Measurements from ENCODE around the gene NGDN.

DNA sequence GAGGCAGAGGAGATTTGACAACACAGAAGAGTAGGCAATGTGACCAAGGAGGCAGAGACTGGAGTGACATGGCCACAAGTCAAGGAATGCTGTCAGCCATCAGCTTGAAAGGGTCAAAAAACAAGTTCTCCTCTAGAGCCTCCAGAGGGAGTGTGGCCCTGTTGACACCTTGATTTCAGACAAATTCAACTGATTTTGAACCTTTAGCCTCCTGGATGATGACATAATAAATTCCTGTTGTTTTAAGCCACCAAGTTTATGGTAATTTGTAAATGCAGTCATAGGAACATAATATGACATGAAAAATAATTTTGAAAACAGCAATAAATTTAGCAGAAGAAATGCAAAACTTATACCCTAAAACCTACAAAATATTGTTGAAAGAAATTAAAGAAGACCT is 8.5 kb upstream of the NGDN start:
- TF ChIP-seq POLR2A (IDR thresholded peaks at IDR 0.05; ENCODE audit: borderline replicate concordance, extremely low read depth, insufficient read depth, insufficient read length) (no peak), SRF (IDR thresholded peaks at IDR 0.05; ENCODE audit: low read depth) (no peak), POLR2AphosphoS5 (IDR thresholded peaks at IDR 0.05; ENCODE audit: low read depth, low read length) (no peak), SP1 (IDR thresholded peaks at IDR 0.05; ENCODE audit: low read depth) (no peak), ZNF274 (IDR thresholded peaks at IDR 0.05; ENCODE audit: low read depth, low read length) (no peak), YY1 (IDR thresholded peaks at IDR 0.05; ENCODE audit: extremely low read depth, insufficient replicate concordance, low read depth, low read length) (no peak)
- TF ChIP-seq, protein P1, sequence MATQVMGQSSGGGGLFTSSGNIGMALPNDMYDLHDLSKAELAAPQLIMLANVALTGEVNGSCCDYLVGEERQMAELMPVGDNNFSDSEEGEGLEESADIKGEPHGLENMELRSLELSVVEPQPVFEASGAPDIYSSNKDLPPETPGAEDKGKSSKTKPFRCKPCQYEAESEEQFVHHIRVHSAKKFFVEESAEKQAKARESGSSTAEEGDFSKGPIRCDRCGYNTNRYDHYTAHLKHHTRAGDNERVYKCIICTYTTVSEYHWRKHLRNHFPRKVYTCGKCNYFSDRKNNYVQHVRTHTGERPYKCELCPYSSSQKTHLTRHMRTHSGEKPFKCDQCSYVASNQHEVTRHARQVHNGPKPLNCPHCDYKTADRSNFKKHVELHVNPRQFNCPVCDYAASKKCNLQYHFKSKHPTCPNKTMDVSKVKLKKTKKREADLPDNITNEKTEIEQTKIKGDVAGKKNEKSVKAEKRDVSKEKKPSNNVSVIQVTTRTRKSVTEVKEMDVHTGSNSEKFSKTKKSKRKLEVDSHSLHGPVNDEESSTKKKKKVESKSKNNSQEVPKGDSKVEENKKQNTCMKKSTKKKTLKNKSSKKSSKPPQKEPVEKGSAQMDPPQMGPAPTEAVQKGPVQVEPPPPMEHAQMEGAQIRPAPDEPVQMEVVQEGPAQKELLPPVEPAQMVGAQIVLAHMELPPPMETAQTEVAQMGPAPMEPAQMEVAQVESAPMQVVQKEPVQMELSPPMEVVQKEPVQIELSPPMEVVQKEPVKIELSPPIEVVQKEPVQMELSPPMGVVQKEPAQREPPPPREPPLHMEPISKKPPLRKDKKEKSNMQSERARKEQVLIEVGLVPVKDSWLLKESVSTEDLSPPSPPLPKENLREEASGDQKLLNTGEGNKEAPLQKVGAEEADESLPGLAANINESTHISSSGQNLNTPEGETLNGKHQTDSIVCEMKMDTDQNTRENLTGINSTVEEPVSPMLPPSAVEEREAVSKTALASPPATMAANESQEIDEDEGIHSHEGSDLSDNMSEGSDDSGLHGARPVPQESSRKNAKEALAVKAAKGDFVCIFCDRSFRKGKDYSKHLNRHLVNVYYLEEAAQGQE (IDR thresholded peaks at IDR 0.05; ENCODE audit: low read depth) = no peak
- TF ChIP-seq, protein P2, sequence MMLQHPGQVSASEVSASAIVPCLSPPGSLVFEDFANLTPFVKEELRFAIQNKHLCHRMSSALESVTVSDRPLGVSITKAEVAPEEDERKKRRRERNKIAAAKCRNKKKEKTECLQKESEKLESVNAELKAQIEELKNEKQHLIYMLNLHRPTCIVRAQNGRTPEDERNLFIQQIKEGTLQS (IDR thresholded peaks at IDR 0.05) = no peak
- TF ChIP-seq, protein P3, sequence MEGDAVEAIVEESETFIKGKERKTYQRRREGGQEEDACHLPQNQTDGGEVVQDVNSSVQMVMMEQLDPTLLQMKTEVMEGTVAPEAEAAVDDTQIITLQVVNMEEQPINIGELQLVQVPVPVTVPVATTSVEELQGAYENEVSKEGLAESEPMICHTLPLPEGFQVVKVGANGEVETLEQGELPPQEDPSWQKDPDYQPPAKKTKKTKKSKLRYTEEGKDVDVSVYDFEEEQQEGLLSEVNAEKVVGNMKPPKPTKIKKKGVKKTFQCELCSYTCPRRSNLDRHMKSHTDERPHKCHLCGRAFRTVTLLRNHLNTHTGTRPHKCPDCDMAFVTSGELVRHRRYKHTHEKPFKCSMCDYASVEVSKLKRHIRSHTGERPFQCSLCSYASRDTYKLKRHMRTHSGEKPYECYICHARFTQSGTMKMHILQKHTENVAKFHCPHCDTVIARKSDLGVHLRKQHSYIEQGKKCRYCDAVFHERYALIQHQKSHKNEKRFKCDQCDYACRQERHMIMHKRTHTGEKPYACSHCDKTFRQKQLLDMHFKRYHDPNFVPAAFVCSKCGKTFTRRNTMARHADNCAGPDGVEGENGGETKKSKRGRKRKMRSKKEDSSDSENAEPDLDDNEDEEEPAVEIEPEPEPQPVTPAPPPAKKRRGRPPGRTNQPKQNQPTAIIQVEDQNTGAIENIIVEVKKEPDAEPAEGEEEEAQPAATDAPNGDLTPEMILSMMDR (IDR thresholded peaks at IDR 0.05 in 2 of 3, conservative IDR thresholded peaks at IDR 0.05 in 1 of 3; ENCODE audit: borderline replicate concordance in 1 of 3, insufficient read depth in 1 of 3, low read depth in 2 of 3, low read length in 2 of 3) = 0 out of 6 replicates have a peak, but pooled peaks of 1 of the 3 experiments have one; percentile 2

Data from HCT116 (cell line).